ENCODE measurements around the gene KRTAP4-8. TPM values are rescaled to one million over a fixed set of nuclear protein-coding genes. Genes with fewer than 3 reads are reported as not detected.
"Not testable (repeated sequence)": the region's sequence is repeated elsewhere in the genome, so short reads cannot be mapped to it uniquely, and the experiment has no call there.

KRTAP4-8 gene
- total and polyA plus RNA-seq, 9 donors, result not detected

- WGBS (ENCODE audit: insufficient coverage), result no CpG with 5 or more reads among the region's 4 CpGs
- H3K27ac ChIP-seq (ENCODE audit: low read length); DNase-seq; H3K4me1 ChIP-seq (ENCODE audit: control insufficient read depth, insufficient read depth, low read length); H3K9me3 ChIP-seq (replicated peaks; ENCODE audit: control insufficient read depth, low read depth, low read length); H3K4me3 ChIP-seq (ENCODE audit: low read length); H3K36me3 ChIP-seq (ENCODE audit: control insufficient read depth, insufficient read depth, low read length); H3K27me3 ChIP-seq (ENCODE audit: control insufficient read depth, insufficient read depth, low read length): not testable (repeated sequence)
These were observed 9.1 kb downstream of the KRTAP4-8 start for GRCh38 chr17:41088760-41089352.

- H3K9me3 ChIP-seq (replicated peaks; ENCODE audit: control insufficient read depth, low read depth, low read length); H3K27ac ChIP-seq (ENCODE audit: low read length); DNase-seq; H3K4me1 ChIP-seq (ENCODE audit: control insufficient read depth, insufficient read depth, low read length); H3K36me3 ChIP-seq (ENCODE audit: control insufficient read depth, insufficient read depth, low read length); H3K4me3 ChIP-seq (ENCODE audit: low read length); H3K27me3 ChIP-seq (ENCODE audit: control insufficient read depth, insufficient read depth, low read length): not testable (repeated sequence)
- 72% methylated on average over 10 of the region's 14 CpGs for WGBS (ENCODE audit: insufficient coverage)
These were observed 13.7 kb downstream of the KRTAP4-8 start, which contains the start of gene KRTAP4-7 for GRCh38 chr17:41084100-41084856. Gene KRTAP4-7 (plus strand): TSS chr17:41084150. CDS start chr17:41084207, 57 bp downstream.

- not testable (repeated sequence) for H3K4me3 ChIP-seq (ENCODE audit: low read length); H3K27me3 ChIP-seq (ENCODE audit: control insufficient read depth, insufficient read depth, low read length); H3K36me3 ChIP-seq (ENCODE audit: control insufficient read depth, insufficient read depth, low read length); H3K27ac ChIP-seq (ENCODE audit: low read length); H3K9me3 ChIP-seq (replicated peaks; ENCODE audit: control insufficient read depth, low read depth, low read length); H3K4me1 ChIP-seq (ENCODE audit: control insufficient read depth, insufficient read depth, low read length); DNase-seq
- WGBS (ENCODE audit: insufficient coverage), result no CpG with 5 or more reads among the region's 2 CpGs
These were observed 14.5 kb downstream of the KRTAP4-8 start for GRCh38 chr17:41083427-41083826.

GRCh38 chr17:41082626-41083025, 15.3 kb downstream of the KRTAP4-8 start:
- H3K4me1 ChIP-seq (ENCODE audit: control insufficient read depth, insufficient read depth, low read length), result no peaks in the 10 kb centered on the region
- H3K4me3 ChIP-seq (ENCODE audit: low read length), result no peak overlapping the region
- H3K27me3 ChIP-seq (ENCODE audit: control insufficient read depth, insufficient read depth, low read length), result no peaks in the 10 kb centered on the region
- H3K27ac ChIP-seq (ENCODE audit: low read length), result no peak overlapping the region
- WGBS (ENCODE audit: insufficient coverage), result 75% methylated on average over 1 of the region's 4 CpGs
- DNase-seq, result no peak
- no peaks in the 10 kb centered on the region for H3K9me3 ChIP-seq (replicated peaks; ENCODE audit: control insufficient read depth, low read depth, low read length)
- no peaks in the 10 kb centered on the region for H3K36me3 ChIP-seq (ENCODE audit: control insufficient read depth, insufficient read depth, low read length)

GRCh38 chr17:41076788-41077187, 21.2 kb downstream of the KRTAP4-8 start:
- Histone ChIP-seq H3K27me3 (ENCODE audit: control insufficient read depth, insufficient read depth, low read length) (no peaks in the 10 kb centered on the region), H3K27ac (ENCODE audit: low read length) (no peak overlapping the region), H3K9me3 (replicated peaks; ENCODE audit: control insufficient read depth, low read depth, low read length) (no peaks in the 10 kb centered on the region), H3K4me3 (ENCODE audit: low read length) (no peak overlapping the region), H3K36me3 (ENCODE audit: control insufficient read depth, insufficient read depth, low read length) (no peaks in the 10 kb centered on the region), H3K4me1 (ENCODE audit: control insufficient read depth, insufficient read depth, low read length) (no peaks in the 10 kb centered on the region)
- no peak for DNase-seq

- H3K4me1 ChIP-seq (ENCODE audit: control insufficient read depth, insufficient read depth, low read length), result no peaks in the 10 kb centered on the region
- H3K36me3 ChIP-seq (ENCODE audit: control insufficient read depth, insufficient read depth, low read length), result no peaks in the 10 kb centered on the region
- H3K4me3 ChIP-seq (ENCODE audit: low read length), result no peak overlapping the region
- H3K27ac ChIP-seq (ENCODE audit: low read length), result no peak overlapping the region
- DNase-seq, result no peak
- no CpG with 5 or more reads among the region's 2 CpGs for WGBS (ENCODE audit: insufficient coverage)
- no peaks in the 10 kb centered on the region for H3K27me3 ChIP-seq (ENCODE audit: control insufficient read depth, insufficient read depth, low read length)
- H3K9me3 ChIP-seq (replicated peaks; ENCODE audit: control insufficient read depth, low read depth, low read length), result no peaks in the 10 kb centered on the region
These were observed 24.3 kb downstream of the KRTAP4-8 start for GRCh38 chr17:41073676-41074075.

GRCh38 chr17:41071606-41072360, 26.2 kb downstream of the KRTAP4-8 start:
- DNase-seq, result peak; percentile 17
- Histone ChIP-seq H3K27me3 (ENCODE audit: control insufficient read depth, insufficient read depth, low read length) (no peaks in the 10 kb centered on the region), H3K36me3 (ENCODE audit: control insufficient read depth, insufficient read depth, low read length) (no peaks in the 10 kb centered on the region), H3K4me3 (ENCODE audit: low read length) (no peak overlapping the region), H3K9me3 (replicated peaks; ENCODE audit: control insufficient read depth, low read depth, low read length) (no peaks in the 10 kb centered on the region), H3K4me1 (ENCODE audit: control insufficient read depth, insufficient read depth, low read length) (no peaks in the 10 kb centered on the region), H3K27ac (ENCODE audit: low read length) (no peak overlapping the region)
- 71% methylated on average over 3 of the region's 5 CpGs for WGBS (ENCODE audit: insufficient coverage)

- Histone ChIP-seq H3K4me3 (ENCODE audit: low read length) (no peak overlapping the region), H3K9me3 (replicated peaks; ENCODE audit: control insufficient read depth, low read depth, low read length) (no peaks in the 10 kb centered on the region)
- 75% methylated on average over 1 of the region's 3 CpGs for whole genome bisulfite sequencing (ENCODE audit: insufficient coverage)
These were observed 28.9 kb downstream of the KRTAP4-8 start for GRCh38 chr17:41069031-41069430.

GRCh38 chr17:41067281-41067680, 30.7 kb downstream of the KRTAP4-8 start:
- H3K4me3 ChIP-seq (ENCODE audit: low read length), result no peak overlapping the region
- no peak for DNase-seq
- H3K27me3 ChIP-seq (ENCODE audit: control insufficient read depth, insufficient read depth, low read length), result no peaks in the 10 kb centered on the region
- no peaks in the 10 kb centered on the region for H3K9me3 ChIP-seq (replicated peaks; ENCODE audit: control insufficient read depth, low read depth, low read length)
- H3K36me3 ChIP-seq (ENCODE audit: control insufficient read depth, insufficient read depth, low read length), result no peaks in the 10 kb centered on the region
- no peak overlapping the region for H3K27ac ChIP-seq (ENCODE audit: low read length)
- no peaks in the 10 kb centered on the region for H3K4me1 ChIP-seq (ENCODE audit: control insufficient read depth, insufficient read depth, low read length)

More at GRCh38 chr17:41069031-41069430, 28.9 kb downstream of the KRTAP4-8 start:
- Histone ChIP-seq H3K36me3 (ENCODE audit: control insufficient read depth, insufficient read depth, low read length) (no peaks in the 10 kb centered on the region), H3K27ac (ENCODE audit: low read length) (no peak overlapping the region), H3K27me3 (ENCODE audit: control insufficient read depth, insufficient read depth, low read length) (no peaks in the 10 kb centered on the region), H3K4me1 (ENCODE audit: control insufficient read depth, insufficient read depth, low read length) (no peaks in the 10 kb centered on the region)
- DNase-seq, result no peak

- no peaks in the 10 kb centered on the region for H3K27me3 ChIP-seq (ENCODE audit: control insufficient read depth, insufficient read depth, low read length)
- H3K4me1 ChIP-seq (ENCODE audit: control insufficient read depth, insufficient read depth, low read length), result no peaks in the 10 kb centered on the region
- no peak for DNase-seq
- no peaks in the 10 kb centered on the region for H3K36me3 ChIP-seq (ENCODE audit: control insufficient read depth, insufficient read depth, low read length)
- 67% methylated on average over 1 of the region's 6 CpGs for WGBS (ENCODE audit: insufficient coverage)
- H3K9me3 ChIP-seq (replicated peaks; ENCODE audit: control insufficient read depth, low read depth, low read length), result no peaks in the 10 kb centered on the region
- no peak within 1 kb of the TSS for H3K27ac ChIP-seq (ENCODE audit: low read length)
- H3K4me3 ChIP-seq (ENCODE audit: low read length), result no peak within 1 kb of the TSS
These were observed 31.9 kb downstream of the KRTAP4-8 start, which contains the start of gene KRTAP2-4 for GRCh38 chr17:41065829-41066624. Gene KRTAP2-4 (minus strand): TSS chr17:41065879. CDS start chr17:41065845, 34 bp downstream.

Measured in muscle of leg (tissue), 11 donors.